AG09309 (cell line): Measurements from ENCODE around the gene UNK.

Experiments used
- DNase-seq: peaks from one replicate; pipeline ENCODE4 v3.0.0-alpha.2; 2010; ENCODE audit warnings: low read depth
- H3K4me3 ChIP-seq: 2 replicates; pipeline ENCODE4 v1.5.1; 2011; ENCODE audit warnings: mild to moderate bottlenecking, low read depth, low read length, moderate library complexity; ENCODE audit not compliant: control insufficient read depth
- TF ChIP-seq, protein P1 (sequence below): IDR thresholded peaks from 2 replicates; pipeline ENCODE4 v1.5.1; 2011; ENCODE audit warnings: mild to moderate bottlenecking, low read depth, low read length, inconsistent platforms; ENCODE audit not compliant: insufficient read depth, control insufficient read depth; ENCODE audit errors: missing control alignments

Gene UNK

GRCh38 chr17:75840799-75841164 lies 56.2 kb downstream of the UNK start:
- TF ChIP-seq, protein P1, sequence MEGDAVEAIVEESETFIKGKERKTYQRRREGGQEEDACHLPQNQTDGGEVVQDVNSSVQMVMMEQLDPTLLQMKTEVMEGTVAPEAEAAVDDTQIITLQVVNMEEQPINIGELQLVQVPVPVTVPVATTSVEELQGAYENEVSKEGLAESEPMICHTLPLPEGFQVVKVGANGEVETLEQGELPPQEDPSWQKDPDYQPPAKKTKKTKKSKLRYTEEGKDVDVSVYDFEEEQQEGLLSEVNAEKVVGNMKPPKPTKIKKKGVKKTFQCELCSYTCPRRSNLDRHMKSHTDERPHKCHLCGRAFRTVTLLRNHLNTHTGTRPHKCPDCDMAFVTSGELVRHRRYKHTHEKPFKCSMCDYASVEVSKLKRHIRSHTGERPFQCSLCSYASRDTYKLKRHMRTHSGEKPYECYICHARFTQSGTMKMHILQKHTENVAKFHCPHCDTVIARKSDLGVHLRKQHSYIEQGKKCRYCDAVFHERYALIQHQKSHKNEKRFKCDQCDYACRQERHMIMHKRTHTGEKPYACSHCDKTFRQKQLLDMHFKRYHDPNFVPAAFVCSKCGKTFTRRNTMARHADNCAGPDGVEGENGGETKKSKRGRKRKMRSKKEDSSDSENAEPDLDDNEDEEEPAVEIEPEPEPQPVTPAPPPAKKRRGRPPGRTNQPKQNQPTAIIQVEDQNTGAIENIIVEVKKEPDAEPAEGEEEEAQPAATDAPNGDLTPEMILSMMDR = no peak
- no peak overlapping the region for H3K4me3 ChIP-seq
- no peak for DNase-seq

DNA sequence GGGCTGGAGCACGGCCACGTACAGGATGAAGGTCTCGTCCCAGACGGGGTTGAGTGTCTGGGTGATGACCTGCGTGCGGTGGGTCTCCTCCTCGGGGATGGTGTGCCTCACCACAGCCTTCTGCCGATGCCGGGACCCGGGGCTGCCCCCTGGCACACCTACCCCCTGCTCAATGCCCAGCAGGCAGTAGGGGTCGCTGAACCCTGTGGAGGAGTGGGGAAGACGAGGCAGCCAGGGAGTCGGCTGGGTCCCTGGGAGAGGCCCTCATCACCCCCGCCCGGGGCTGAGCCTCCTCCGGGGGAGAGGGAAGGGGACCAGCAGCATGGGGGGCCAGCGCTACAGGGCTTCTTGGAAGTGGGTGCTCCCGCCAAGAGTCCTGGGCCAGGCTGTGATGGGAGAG lies 57.8 kb downstream of the UNK start:
- TF ChIP-seq, protein P1 = no peak
- H3K4me3 ChIP-seq = no peak overlapping the region
- DNase-seq = no peak

DNA sequence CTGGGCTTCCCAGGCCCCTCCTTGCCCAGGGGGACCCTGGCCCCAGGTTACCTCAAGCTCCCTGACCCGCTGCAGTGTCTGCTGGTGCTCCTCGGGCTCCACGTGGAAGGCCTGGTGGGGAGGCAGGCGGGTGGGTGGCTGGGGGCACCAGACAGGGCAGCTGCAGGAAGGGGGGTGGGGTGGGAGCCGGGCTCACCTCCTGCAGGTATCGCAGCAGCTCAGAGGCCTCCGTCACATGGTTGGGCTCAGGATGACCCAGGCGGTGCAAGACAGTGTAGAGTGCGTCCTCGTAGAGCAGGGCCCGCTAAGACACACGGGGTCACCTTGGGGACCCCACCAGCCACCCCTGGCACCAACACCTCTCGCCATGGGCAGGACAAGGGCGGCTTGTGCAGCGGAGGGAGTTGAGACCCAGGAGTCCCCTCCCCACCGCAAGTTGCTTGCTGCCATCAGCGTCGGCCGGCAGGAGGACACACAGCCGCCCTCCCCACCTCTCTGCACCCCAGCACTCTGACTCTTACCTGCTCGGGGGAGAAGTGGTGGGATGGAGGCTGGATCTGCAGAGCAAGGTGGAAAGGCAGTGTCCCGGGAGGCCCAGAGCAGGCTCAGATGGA lies 58.5 kb downstream of the UNK start:
- TF ChIP-seq, protein P1 = no peak
- no peak for DNase-seq
- no peak overlapping the region for H3K4me3 ChIP-seq

DNA sequence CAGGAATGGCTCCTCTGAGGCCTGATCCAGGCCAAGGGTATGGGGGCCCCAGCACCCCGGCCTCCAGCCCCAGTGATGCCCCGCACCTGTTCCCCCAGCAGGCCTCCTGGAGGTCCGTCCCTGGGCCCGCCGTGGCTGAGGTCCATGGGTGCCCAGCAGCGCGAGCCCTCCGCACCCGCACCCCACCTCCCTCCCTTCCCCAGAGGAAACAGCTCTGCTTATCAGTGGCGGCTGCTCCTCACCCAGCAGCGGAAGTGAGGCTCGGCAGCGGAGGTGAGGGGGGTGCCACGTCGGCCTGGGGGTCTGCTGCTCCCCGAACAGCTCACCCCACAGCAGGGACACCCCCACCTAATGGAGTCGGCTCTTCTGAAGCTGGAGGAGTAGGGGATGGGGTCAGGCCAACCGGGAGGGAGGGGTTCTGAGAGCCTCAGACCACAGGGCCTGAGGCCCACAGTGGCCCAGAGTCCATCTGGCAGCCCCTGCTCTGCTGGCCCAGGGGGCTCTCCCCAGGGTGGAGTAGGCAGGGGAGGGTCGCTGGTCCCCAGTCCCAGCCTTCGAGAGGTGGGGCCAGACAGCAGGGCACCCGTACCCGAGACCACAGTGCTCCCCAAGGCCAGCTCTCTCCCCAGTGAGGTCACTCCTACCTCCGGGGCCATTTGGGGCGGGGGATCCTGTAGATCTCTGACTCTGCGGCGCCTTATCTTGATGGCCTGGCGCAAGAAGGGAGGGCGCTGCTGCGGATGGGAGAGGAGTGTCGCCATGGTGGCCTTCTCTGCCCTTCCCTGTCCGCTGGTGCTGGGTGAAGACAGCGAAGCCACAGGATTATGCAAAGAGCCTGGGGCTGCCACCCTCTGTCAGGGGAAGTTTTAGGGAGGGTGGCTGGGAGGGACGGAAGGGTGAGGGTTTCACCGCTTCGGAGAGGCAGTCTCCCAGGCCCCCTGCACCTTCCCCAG lies 59.2 kb downstream of the UNK start, which contains the start of gene UNC13D:
Gene UNC13D (minus strand): TSS at position 828 of the 953 bp plus-strand sequence. CDS start 67 bp downstream, at position 761.
- H3K4me3 ChIP-seq = no peak within 1 kb of the TSS
- no peak for DNase-seq
- TF ChIP-seq, protein P1 = no peak

DNA sequence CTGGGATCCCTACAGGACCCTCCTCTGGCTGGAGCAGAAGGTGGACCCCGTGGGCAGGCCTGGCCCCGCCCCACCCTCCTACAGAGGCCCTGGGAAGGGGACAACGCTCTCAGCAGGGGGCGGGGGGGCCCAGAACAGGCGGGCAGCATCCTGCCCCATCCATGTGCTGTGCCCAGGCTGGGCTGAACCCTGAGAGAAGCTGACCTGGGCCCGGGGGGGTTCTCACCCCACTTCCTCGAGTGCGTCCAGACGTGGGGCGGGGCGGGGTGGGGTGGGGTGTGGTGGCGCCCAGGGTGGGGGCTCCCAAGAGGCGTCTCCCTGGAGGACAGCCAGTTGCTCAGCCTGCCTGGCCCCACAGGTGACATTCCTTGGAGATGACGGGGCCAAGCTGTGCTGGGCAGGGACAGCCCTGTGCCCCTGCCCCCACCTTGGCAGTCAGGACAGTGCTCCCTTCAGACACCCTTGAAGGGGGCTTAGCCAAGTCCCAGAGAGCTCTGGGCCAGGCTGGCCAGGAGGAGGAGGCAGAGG lies 60.0 kb downstream of the UNK start:
- H3K4me3 ChIP-seq = no peak overlapping the region
- TF ChIP-seq, protein P1 = no peak
- no peak for DNase-seq

GRCh38 chr17:75845058-75845711 lies 60.6 kb downstream of the UNK start:
- DNase-seq = no peak
- H3K4me3 ChIP-seq = no peak overlapping the region
- TF ChIP-seq, protein P1 = peak; percentile 72
